GM12875 (cell line): ENCODE data around the gene STK32B.

Source experiments
- H3K4me3 ChIP-seq: one replicate; pipeline ENCODE4 v1.5.1; 2011; ENCODE audit warnings: low read depth, low read length, control low read depth
- CTCF ChIP-seq: IDR thresholded peaks from 2 replicates; pipeline ENCODE4 v1.5.1; 2011; ENCODE audit warnings: low read depth, mild to moderate bottlenecking, control low read depth, inconsistent platforms, low read length, moderate library complexity, borderline replicate concordance; ENCODE audit not compliant: insufficient read depth

The STK32B gene

GRCh38 chr4:5206016-5206790 lies 154.9 kb downstream of the STK32B start:
- H3K4me3 ChIP-seq = no peak overlapping the region
- TF ChIP-seq CTCF = no peak

GRCh38 chr4:5209862-5210261 lies 158.6 kb downstream of the STK32B start:
- TF ChIP-seq CTCF = no peak

GRCh38 chr4:5211282-5211839 lies 160.1 kb downstream of the STK32B start:
- TF ChIP-seq CTCF = no peak
- no peak overlapping the region for H3K4me3 ChIP-seq

More at GRCh38 chr4:5209862-5210261, 158.6 kb downstream of the STK32B start:
- H3K4me3 ChIP-seq = no peak overlapping the region

GRCh38 chr4:5212255-5213013 lies 161.2 kb downstream of the STK32B start:
- H3K4me3 ChIP-seq = no peak overlapping the region
- no peak for TF ChIP-seq CTCF

- no peak overlapping the region for H3K4me3 ChIP-seq
- TF ChIP-seq CTCF = no peak
Measured at GRCh38 chr4:5213087-5213595, 161.9 kb downstream of the STK32B start.

- H3K4me3 ChIP-seq = no peak overlapping the region
- TF ChIP-seq CTCF = no peak
Measured at GRCh38 chr4:5215321-5215720, 164.0 kb downstream of the STK32B start.

- no peak overlapping the region for H3K4me3 ChIP-seq
Measured at GRCh38 chr4:5217421-5217820, 166.1 kb downstream of the STK32B start.

More at GRCh38 chr4:5217421-5217820, 166.1 kb downstream of the STK32B start:
- TF ChIP-seq CTCF = no peak
